Measurements from ENCODE around the gene MYO9B. TPM values are rescaled to one million over a fixed set of nuclear protein-coding genes. Genes with fewer than 3 reads are reported as not detected.

The MYO9B gene
- total and polyA plus RNA-seq, 2 donors = 28.2 to 103 TPM

DNA sequence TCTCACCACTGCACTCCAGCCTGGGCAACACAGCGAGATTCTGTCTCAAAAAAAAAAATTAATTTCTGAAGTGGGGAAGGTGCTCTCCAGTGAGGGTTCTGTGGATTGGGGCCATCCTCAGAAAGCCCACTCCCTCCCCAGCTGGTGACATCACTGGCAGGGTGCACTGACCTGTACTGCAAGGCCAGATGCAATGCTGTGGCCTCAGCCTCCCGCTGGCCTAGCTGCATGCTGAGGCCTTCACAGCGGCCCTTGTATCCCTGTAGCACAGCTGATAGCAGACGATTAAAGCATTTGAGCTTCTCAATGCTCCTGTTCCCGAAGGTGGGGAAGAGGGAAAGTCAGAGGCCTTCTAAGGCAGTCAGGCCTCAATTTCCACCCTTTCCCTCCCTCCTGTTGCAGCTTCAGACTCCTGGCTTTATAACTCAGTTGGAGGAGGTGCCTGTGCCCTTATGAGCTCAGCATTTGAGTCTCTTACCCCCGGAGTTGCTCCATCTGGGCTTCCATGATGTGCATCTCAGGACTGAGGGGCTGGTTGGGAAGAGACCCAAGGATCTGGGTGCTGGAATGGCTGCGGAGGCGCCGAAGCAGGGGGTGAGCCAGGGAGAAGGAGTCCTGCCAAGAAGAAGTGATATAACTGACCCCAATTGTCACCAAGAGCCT, 183.7 kb downstream of the MYO9B start:
- Histone ChIP-seq H3K4me1 (ENCODE audit: control insufficient read depth in 2 of 2, insufficient read depth in 2 of 2, low read length in 2 of 2) (no peaks in the 10 kb centered on the region), H3K27me3 (ENCODE audit: control insufficient read depth in 2 of 2, insufficient read depth in 1 of 2, low read length in 1 of 2) (peaks cover 0 to 3% of the 10 kb centered on the region in 2 donors), H3K9me3 (ENCODE audit: control insufficient read depth in 2 of 2, insufficient read depth in 1 of 2, low read length in 1 of 2) (peaks cover 1 to 22% of the 10 kb centered on the region in 2 donors), H3K4me3 (ENCODE audit: low read length in 2 of 2) (no peak overlapping the region), H3K36me3 (ENCODE audit: control insufficient read depth in 2 of 2, insufficient read depth in 2 of 2, low read length in 1 of 2) (no peaks in the 10 kb centered on the region), H3K27ac (ENCODE audit: low read depth in 1 of 2, low read length in 1 of 2) (no peak overlapping the region)
- no peak for DNase-seq (ENCODE audit: low read depth in 6 of 9, low spot score in 9 of 9)
- 96% methylated on average over 9 of the region's 9 CpGs for WGBS

DNA sequence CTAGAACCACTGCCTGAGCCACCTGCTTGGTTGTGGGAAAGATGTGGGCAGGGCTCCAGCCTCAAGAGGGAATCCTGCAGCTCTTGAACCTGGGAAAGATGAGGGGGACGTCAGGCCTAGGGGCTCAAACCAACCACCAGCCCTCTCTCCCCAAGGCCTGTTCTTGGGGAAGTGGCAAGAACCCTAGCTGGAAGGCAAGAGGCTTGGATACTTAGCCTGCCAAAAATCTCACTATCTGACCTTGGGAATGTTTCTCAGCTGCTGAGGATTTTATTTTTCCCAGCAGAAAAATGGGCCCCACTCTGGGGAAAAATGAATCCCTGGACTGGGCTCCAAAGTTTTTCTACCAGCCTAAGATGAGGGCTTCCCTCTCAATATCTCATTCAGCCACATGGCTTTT, 184.4 kb downstream of the MYO9B start:
- DNase-seq (ENCODE audit: low read depth in 6 of 9, low spot score in 9 of 9) = no peak
- Histone ChIP-seq H3K27me3 (ENCODE audit: control insufficient read depth in 2 of 2, insufficient read depth in 1 of 2, low read length in 1 of 2) (peaks cover 0 to 3% of the 10 kb centered on the region in 2 donors), H3K36me3 (ENCODE audit: control insufficient read depth in 2 of 2, insufficient read depth in 2 of 2, low read length in 1 of 2) (no peaks in the 10 kb centered on the region), H3K4me3 (ENCODE audit: low read length in 2 of 2) (no peak overlapping the region), H3K27ac (ENCODE audit: low read depth in 1 of 2, low read length in 1 of 2) (no peak overlapping the region), H3K4me1 (ENCODE audit: control insufficient read depth in 2 of 2, insufficient read depth in 2 of 2, low read length in 2 of 2) (peaks cover 0 to 5% of the 10 kb centered on the region in 2 donors), H3K9me3 (ENCODE audit: control insufficient read depth in 2 of 2, insufficient read depth in 1 of 2, low read length in 1 of 2) (peaks cover 1 to 22% of the 10 kb centered on the region in 2 donors)
- WGBS = 74% methylated on average over 1 of the region's 1 CpG

GRCh38 chr19:17260842-17261325, 185.3 kb downstream of the MYO9B start:
- DNase-seq (ENCODE audit: low read depth in 6 of 9, low spot score in 9 of 9) = peak; percentile 56 to 89 (median 76)
- 39% methylated on average over 15 of the region's 15 CpGs for WGBS
- Histone ChIP-seq H3K27me3 (ENCODE audit: control insufficient read depth in 2 of 2, insufficient read depth in 1 of 2, low read length in 1 of 2) (no peaks in the 10 kb centered on the region), H3K36me3 (ENCODE audit: control insufficient read depth in 2 of 2, insufficient read depth in 2 of 2, low read length in 1 of 2) (no peaks in the 10 kb centered on the region), H3K27ac (ENCODE audit: low read depth in 1 of 2, low read length in 1 of 2) (no peak overlapping the region), H3K4me1 (ENCODE audit: control insufficient read depth in 2 of 2, insufficient read depth in 2 of 2, low read length in 2 of 2) (peaks cover 0 to 9% of the 10 kb centered on the region in 2 donors), H3K9me3 (ENCODE audit: control insufficient read depth in 2 of 2, insufficient read depth in 1 of 2, low read length in 1 of 2) (peaks cover 1 to 22% of the 10 kb centered on the region in 2 donors), H3K4me3 (ENCODE audit: low read length in 2 of 2) (no peak overlapping the region)

DNA sequence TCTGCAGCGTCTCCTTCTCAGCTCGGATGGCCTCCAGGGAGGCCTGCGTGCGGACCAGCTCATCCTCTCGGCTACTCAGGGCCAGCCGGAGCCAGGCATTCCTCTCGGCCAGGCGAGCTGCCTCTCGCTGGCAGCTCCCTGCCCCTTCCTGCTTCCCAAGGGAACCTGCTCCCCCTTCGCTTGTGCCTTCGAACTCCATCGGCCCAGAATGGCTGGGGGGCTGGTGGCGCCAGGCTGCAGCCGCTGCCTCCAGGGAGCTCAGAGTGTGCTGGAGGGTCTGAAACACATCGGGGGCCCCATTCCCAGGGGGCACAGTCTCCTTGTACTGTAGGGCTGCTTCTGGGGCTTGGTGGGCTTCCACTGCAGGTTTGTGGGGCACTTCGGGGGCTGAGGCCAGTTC, 187.0 kb downstream of the MYO9B start:
- Histone ChIP-seq H3K4me3 (ENCODE audit: low read length in 2 of 2) (no peak overlapping the region), H3K9me3 (ENCODE audit: control insufficient read depth in 2 of 2, insufficient read depth in 1 of 2, low read length in 1 of 2) (peaks cover 1 to 22% of the 10 kb centered on the region in 2 donors), H3K27me3 (ENCODE audit: control insufficient read depth in 2 of 2, insufficient read depth in 1 of 2, low read length in 1 of 2) (no peaks in the 10 kb centered on the region), H3K27ac (ENCODE audit: low read depth in 1 of 2, low read length in 1 of 2) (no peak overlapping the region), H3K4me1 (ENCODE audit: control insufficient read depth in 2 of 2, insufficient read depth in 2 of 2, low read length in 2 of 2) (peaks cover under 1 to 18% of the 10 kb centered on the region in 2 donors), H3K36me3 (ENCODE audit: control insufficient read depth in 2 of 2, insufficient read depth in 2 of 2, low read length in 1 of 2) (no peaks in the 10 kb centered on the region)
- 95% methylated on average over 16 of the region's 16 CpGs for WGBS
- no peak for DNase-seq (ENCODE audit: low read depth in 6 of 9, low spot score in 9 of 9)

Other genes with a start within 250 kb of the MYO9B start
- 6.4 TPM for gene SIN3B, start 246.4 kb upstream of the MYO9B start, total RNA-seq
- gene SIN3B, start 246.4 kb upstream of the MYO9B start, polyA plus RNA-seq = 32.8 TPM
- 0.19 TPM for gene F2RL3, start 186.8 kb upstream of the MYO9B start, total RNA-seq
- 1.9 TPM for gene F2RL3, start 186.8 kb upstream of the MYO9B start, polyA plus RNA-seq
- gene CPAMD8, start 49.0 kb upstream of the MYO9B start, total RNA-seq = 12.3 TPM
- gene CPAMD8, start 49.0 kb upstream of the MYO9B start, polyA plus RNA-seq = 17.3 TPM
- gene HAUS8, start 325 bp upstream of the MYO9B start, total RNA-seq = 12.8 TPM
- gene HAUS8, start 325 bp upstream of the MYO9B start, polyA plus RNA-seq = 19.5 TPM
- gene USE1, start 139.6 kb downstream of the MYO9B start, total RNA-seq = 21.3 TPM
- 52.9 TPM for gene USE1, start 139.6 kb downstream of the MYO9B start, polyA plus RNA-seq
- 6.2 TPM for gene OCEL1, start 150.4 kb downstream of the MYO9B start, total RNA-seq
- gene OCEL1, start 150.4 kb downstream of the MYO9B start, polyA plus RNA-seq = 24.8 TPM
- 9.4 TPM for gene NR2F6, start 170.1 kb downstream of the MYO9B start, total RNA-seq
- gene NR2F6, start 170.1 kb downstream of the MYO9B start, polyA plus RNA-seq = 15.0 TPM
- gene USHBP1, start 189.0 kb downstream of the MYO9B start, total RNA-seq = 0.76 TPM
- gene USHBP1, start 189.0 kb downstream of the MYO9B start, polyA plus RNA-seq = 4.4 TPM
- gene BABAM1, start 191.7 kb downstream of the MYO9B start, total RNA-seq = 97.0 TPM
- gene BABAM1, start 191.7 kb downstream of the MYO9B start, polyA plus RNA-seq = 94.4 TPM
- 1.6 TPM for gene ANKLE1, start 206.1 kb downstream of the MYO9B start, total RNA-seq
- 0.64 TPM for gene ANKLE1, start 206.1 kb downstream of the MYO9B start, polyA plus RNA-seq
- gene ABHD8, start 227.6 kb downstream of the MYO9B start, total RNA-seq = 9.7 TPM
- 10.3 TPM for gene ABHD8, start 227.6 kb downstream of the MYO9B start, polyA plus RNA-seq
- 78.3 TPM for gene MRPL34, start 230.1 kb downstream of the MYO9B start, total RNA-seq
- gene MRPL34, start 230.1 kb downstream of the MYO9B start, polyA plus RNA-seq = 123 TPM
- gene DDA1, start 233.8 kb downstream of the MYO9B start, total RNA-seq = 23.5 TPM
- 51.7 TPM for gene DDA1, start 233.8 kb downstream of the MYO9B start, polyA plus RNA-seq

Measured in thymus (tissue), 11 donors.